ENCODE data around the gene ULK1.

Gene ULK1

DNA sequence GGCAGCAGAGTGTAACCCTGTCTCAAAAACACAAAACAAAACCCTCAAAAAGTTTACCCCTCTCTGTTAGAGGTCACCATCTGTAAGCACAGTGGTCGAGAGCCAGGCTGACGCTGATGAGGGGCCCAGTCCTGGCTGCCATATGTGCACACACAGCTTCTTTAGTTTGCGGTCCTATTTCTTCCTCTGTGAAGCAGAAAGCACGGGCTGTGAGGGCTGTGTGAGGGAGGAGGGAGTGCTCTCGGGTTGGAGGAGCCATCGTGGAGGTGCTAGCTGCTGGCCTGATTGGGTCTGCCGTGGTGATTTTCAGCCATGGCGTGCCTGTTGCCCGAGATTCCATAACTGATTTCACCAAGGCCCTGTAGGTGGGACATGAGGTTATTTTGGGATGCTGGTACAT is 3.5 kb downstream of the ULK1 start:
- H3K4me1 ChIP-seq, result peaks cover 72% of the 10 kb centered on the region
- peak overlapping the region; percentile 99 for H3K4me2 ChIP-seq

DNA sequence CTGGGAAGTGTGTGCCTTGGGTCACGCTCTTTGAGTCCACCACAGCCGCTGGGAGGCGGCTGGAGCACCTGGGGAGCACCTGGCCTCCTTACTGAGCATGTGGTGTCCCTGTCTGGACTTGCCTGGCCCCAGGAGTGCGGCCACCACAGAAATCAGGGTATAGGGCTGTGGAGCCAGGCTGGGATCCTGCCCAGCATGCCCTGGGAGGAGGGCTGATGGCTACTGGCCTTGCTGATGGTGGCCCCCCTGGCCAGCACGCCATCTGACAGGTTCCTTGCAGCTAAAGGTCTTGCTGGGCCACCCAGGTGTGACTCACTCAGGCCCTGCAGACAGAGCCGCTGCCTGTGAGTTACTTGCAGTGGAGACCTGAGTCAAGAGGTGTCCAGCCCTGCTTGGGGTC is 6.0 kb downstream of the ULK1 start:
- no peak for TF ChIP-seq Cebpa-rat (IDR thresholded peaks at IDR 0.05)
- no peaks in the 10 kb centered on the region for H3K27me3 ChIP-seq
- no peaks in the 10 kb centered on the region for H3K9me3 ChIP-seq
- H3K36me3 ChIP-seq, result peaks cover 63% of the 10 kb centered on the region
- H3K4me3 ChIP-seq, result no peak overlapping the region
- no peak overlapping the region for H3K9ac ChIP-seq
- H3K4me2 ChIP-seq, result no peak overlapping the region
- peaks cover 100% of the 10 kb centered on the region for H4K20me1 ChIP-seq
- peak overlapping the region; percentile 41; the same call in 1 of the 2 replicates for H3K27ac ChIP-seq
- H3K4me1 ChIP-seq, result peaks cover 97% of the 10 kb centered on the region

More for the DNA sequence above, 3.5 kb downstream of the ULK1 start:
- no peak for TF ChIP-seq Cebpa-rat (IDR thresholded peaks at IDR 0.05)
- H4K20me1 ChIP-seq, result peaks cover 77% of the 10 kb centered on the region
- H3K36me3 ChIP-seq, result peaks cover 39% of the 10 kb centered on the region
- H3K27ac ChIP-seq, result peak overlapping the region; percentile 94
- no peaks in the 10 kb centered on the region for H3K27me3 ChIP-seq
- H3K9me3 ChIP-seq, result no peaks in the 10 kb centered on the region
- H3K4me3 ChIP-seq, result peak overlapping the region; percentile 74
- peak overlapping the region; percentile 93; the same call in 1 of the 2 replicates for H3K9ac ChIP-seq

- Histone ChIP-seq H3K9me3 (no peaks in the 10 kb centered on the region), H3K36me3 (peaks cover 76% of the 10 kb centered on the region), H3K27ac (0 out of 2 replicates have a peak overlapping the region, but pooled peaks have one; percentile 64), H3K4me2 (peak overlapping the region; percentile 49), H3K4me1 (peaks cover 88% of the 10 kb centered on the region), H4K20me1 (peaks cover 100% of the 10 kb centered on the region), H3K4me3 (no peak overlapping the region), H3K27me3 (no peaks in the 10 kb centered on the region), H3K9ac (0 out of 2 replicates have a peak overlapping the region, but pooled peaks have one; percentile 34)
- TF ChIP-seq Cebpa-rat (IDR thresholded peaks at IDR 0.05), result no peak
Observed at GRCh38 chr12:131901431-131902331, 7.3 kb downstream of the ULK1 start.

- Histone ChIP-seq H3K9ac (peak overlapping the region; percentile 57; the same call in 1 of the 2 replicates), H3K36me3 (peaks cover 85% of the 10 kb centered on the region), H4K20me1 (peaks cover 100% of the 10 kb centered on the region), H3K4me3 (no peak overlapping the region), H3K4me2 (peak overlapping the region; percentile 49), H3K9me3 (no peaks in the 10 kb centered on the region), H3K27ac (peak overlapping the region; percentile 64), H3K4me1 (peaks cover 81% of the 10 kb centered on the region), H3K27me3 (no peaks in the 10 kb centered on the region)
- no peak for TF ChIP-seq Cebpa-rat (IDR thresholded peaks at IDR 0.05)
Observed at GRCh38 chr12:131902332-131903241, 8.2 kb downstream of the ULK1 start.

- Histone ChIP-seq H3K4me1 (peaks cover 76% of the 10 kb centered on the region), H3K9ac (peak overlapping the region; percentile 57), H3K36me3 (peaks cover 88% of the 10 kb centered on the region), H3K9me3 (no peaks in the 10 kb centered on the region), H3K4me2 (peak overlapping the region; percentile 49), H3K4me3 (no peak overlapping the region), H3K27me3 (no peaks in the 10 kb centered on the region), H3K27ac (peak overlapping the region; percentile 64), H4K20me1 (peaks cover 98% of the 10 kb centered on the region)
- TF ChIP-seq Cebpa-rat (IDR thresholded peaks at IDR 0.05), result no peak
Observed at GRCh38 chr12:131903270-131904255, 9.1 kb downstream of the ULK1 start.

DNA sequence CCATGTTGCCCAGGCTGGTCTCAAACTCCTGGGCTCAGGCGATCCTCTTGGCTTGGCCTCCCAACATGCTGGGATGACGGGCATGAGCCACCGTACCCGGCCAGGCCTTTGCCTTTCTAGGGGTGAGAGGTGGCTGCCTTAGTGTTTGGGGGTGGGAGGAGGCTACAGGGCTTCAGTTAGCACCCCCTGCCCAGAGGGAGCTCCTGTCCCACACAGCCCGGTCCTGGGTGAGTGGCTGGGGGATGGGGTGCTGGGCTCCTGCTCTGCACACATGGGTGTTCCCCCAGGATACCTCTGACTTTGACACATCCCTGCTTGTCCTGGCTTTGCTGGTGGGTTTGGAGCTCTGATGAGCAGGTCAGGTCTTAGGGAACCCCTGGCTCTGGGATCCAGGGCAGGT is 9.9 kb downstream of the ULK1 start:
- peaks cover 98% of the 10 kb centered on the region for H4K20me1 ChIP-seq
- H3K27ac ChIP-seq, result 0 out of 2 replicates have a peak overlapping the region, but pooled peaks have one; percentile 18
- H3K4me1 ChIP-seq, result peaks cover 76% of the 10 kb centered on the region
- H3K27me3 ChIP-seq, result no peaks in the 10 kb centered on the region
- H3K9me3 ChIP-seq, result no peaks in the 10 kb centered on the region
- H3K4me2 ChIP-seq, result peak overlapping the region; percentile 49; the same call in 1 of the 2 replicates
- no peak overlapping the region for H3K4me3 ChIP-seq
- peaks cover 89% of the 10 kb centered on the region for H3K36me3 ChIP-seq
- TF ChIP-seq Cebpa-rat (IDR thresholded peaks at IDR 0.05), result no peak
- H3K9ac ChIP-seq, result 0 out of 2 replicates have a peak overlapping the region, but pooled peaks have one; percentile 38

- no peak for TF ChIP-seq Cebpa-rat (IDR thresholded peaks at IDR 0.05)
- H3K27ac ChIP-seq, result no peak overlapping the region
- no peaks in the 10 kb centered on the region for H3K27me3 ChIP-seq
- no peaks in the 10 kb centered on the region for H3K9me3 ChIP-seq
- H3K4me2 ChIP-seq, result 0 out of 2 replicates have a peak overlapping the region, but pooled peaks have one; percentile 49
- H4K20me1 ChIP-seq, result peaks cover 98% of the 10 kb centered on the region
- H3K4me1 ChIP-seq, result peaks cover 76% of the 10 kb centered on the region
- peaks cover 92% of the 10 kb centered on the region for H3K36me3 ChIP-seq
- H3K9ac ChIP-seq, result no peak overlapping the region
- no peak overlapping the region for H3K4me3 ChIP-seq
Observed at GRCh38 chr12:131905081-131905629, 10.7 kb downstream of the ULK1 start.

DNA sequence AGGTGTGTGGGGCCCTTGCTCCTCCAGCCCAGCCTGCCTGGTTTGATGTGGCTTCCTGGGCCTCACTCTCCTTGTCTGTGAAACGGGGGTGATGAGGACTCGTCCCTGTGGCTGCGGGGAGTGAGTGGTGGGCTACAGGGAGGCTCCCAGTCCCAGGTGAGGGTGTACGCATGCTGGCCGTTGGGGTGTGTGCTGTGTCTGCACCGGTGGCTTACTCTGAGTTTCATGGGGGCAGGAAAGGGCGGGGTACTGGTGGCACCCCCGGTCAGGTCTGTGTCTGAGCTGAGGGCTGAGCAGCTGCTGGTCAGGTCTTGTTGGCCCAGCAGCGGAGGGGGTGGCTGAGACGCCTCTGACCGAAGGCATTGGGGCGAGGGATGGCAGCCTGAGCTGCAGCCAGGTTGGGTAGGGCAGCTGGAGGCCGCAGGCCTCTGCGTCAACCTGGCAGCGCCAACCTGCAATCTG is 11.2 kb downstream of the ULK1 start:
- Histone ChIP-seq H3K4me3 (no peak overlapping the region), H3K9me3 (no peaks in the 10 kb centered on the region), H4K20me1 (peaks cover 98% of the 10 kb centered on the region), H3K27me3 (no peaks in the 10 kb centered on the region), H3K36me3 (peaks cover 92% of the 10 kb centered on the region), H3K27ac (no peak overlapping the region), H3K4me1 (peaks cover 76% of the 10 kb centered on the region), H3K9ac (no peak overlapping the region), H3K4me2 (no peak overlapping the region)
- TF ChIP-seq Cebpa-rat (IDR thresholded peaks at IDR 0.05), result no peak

Measured in BLaER1 (cell line).